Measurements from ENCODE around the gene TNFAIP8L2. TPM values are rescaled to one million over a fixed set of nuclear protein-coding genes. Genes with fewer than 3 reads are reported as not detected.

The TNFAIP8L2 gene
- polyA plus RNA-seq (2013), result not detected in 2 replicates

DNA sequence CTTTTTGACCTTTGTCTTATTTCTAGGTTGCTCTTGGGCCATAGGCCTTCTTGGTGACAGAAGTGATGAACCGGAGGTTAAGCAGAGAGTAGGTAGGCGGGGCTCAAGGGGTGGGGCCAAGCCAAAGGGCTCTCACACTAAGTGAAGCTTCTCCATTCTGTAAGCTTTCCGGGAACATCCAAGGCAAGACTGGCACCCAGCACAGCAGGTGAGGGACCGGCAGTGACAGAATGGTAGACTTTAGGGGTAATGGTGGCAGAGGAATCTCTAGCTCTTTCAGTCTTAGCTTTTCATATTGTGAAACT, at the start of gene TNFAIP8L2:
Gene TNFAIP8L2 (plus strand): TSS at position 135 of the 305 bp plus-strand sequence. CDS start 2,049 bp downstream, outside the sequence.
- H4K8ac ChIP-seq (ENCODE audit: low read depth, low read length), result no peak within 1 kb of the TSS
- H3K14ac ChIP-seq (ENCODE audit: low read length), result no peak within 1 kb of the TSS
- H3K4me1 ChIP-seq (ENCODE audit: control insufficient read depth in 1 of 2, insufficient read depth in 2 of 2, low read length in 2 of 2), result no peaks in the 10 kb centered on the region
- H3K79me1 ChIP-seq (ENCODE audit: low read length), result no peaks in the 10 kb centered on the region
- no peak within 1 kb of the TSS for H3K23ac ChIP-seq (ENCODE audit: low read length)
- H2BK12ac ChIP-seq (ENCODE audit: low read length), result no peak within 1 kb of the TSS
- H3K27ac ChIP-seq (ENCODE audit: low read depth, low read length), result no peak within 1 kb of the TSS
- H2AK5ac ChIP-seq (ENCODE audit: low read length), result no peak within 1 kb of the TSS
- no peaks in the 10 kb centered on the region for H3K79me2 ChIP-seq (ENCODE audit: control insufficient read depth, insufficient read depth, low read length, poor library complexity)
- H3K36me3 ChIP-seq (ENCODE audit: control insufficient read depth in 1 of 2, insufficient read depth in 2 of 2, low read length in 2 of 2), result peaks cover 15 to 21% of the 10 kb centered on the region in 2 experiments
- no CpG with 5 or more reads among the region's 4 CpGs for WGBS (ENCODE audit: extremely low coverage, insufficient coverage, insufficient read length)
- DNase-seq, result peak in 1 of 2 donors; percentile 42
- no peak within 1 kb of the TSS for H2BK5ac ChIP-seq (ENCODE audit: low read depth, low read length, poor library complexity)
- no peak within 1 kb of the TSS for H2BK120ac ChIP-seq (ENCODE audit: insufficient read depth, low read length, poor library complexity)
- no peak within 1 kb of the TSS for H4K91ac ChIP-seq (ENCODE audit: low read depth, low read length)
- H3K18ac ChIP-seq (ENCODE audit: low read length), result no peak within 1 kb of the TSS
- no peaks in the 10 kb centered on the region for H3K9me3 ChIP-seq (ENCODE audit: insufficient read depth, low read depth, low read length)
- no peak within 1 kb of the TSS for H3K4me3 ChIP-seq (ENCODE audit: low read depth, low read length)
- no peak within 1 kb of the TSS for H4K12ac ChIP-seq (ENCODE audit: low read depth, low read length)
- H3K27me3 ChIP-seq (ENCODE audit: insufficient read depth, low read length), result no peaks in the 10 kb centered on the region
- no peak within 1 kb of the TSS for H3K9ac ChIP-seq (ENCODE audit: low read length)
- H2AFZ ChIP-seq (ENCODE audit: insufficient read depth, low read length, poor library complexity), result no peak within 1 kb of the TSS
- no peak within 1 kb of the TSS for H3K4ac ChIP-seq (ENCODE audit: low read depth, low read length)
- no peak within 1 kb of the TSS for H3K4me2 ChIP-seq (ENCODE audit: low read length)

- Histone ChIP-seq H2BK5ac (ENCODE audit: low read depth, low read length, poor library complexity) (no peak overlapping the region), H3K27ac (ENCODE audit: low read depth, low read length) (no peak overlapping the region), H3K23ac (ENCODE audit: low read length) (no peak overlapping the region), H3K79me1 (ENCODE audit: low read length) (no peaks in the 10 kb centered on the region), H4K91ac (ENCODE audit: low read depth, low read length) (no peak overlapping the region), H3K9ac (ENCODE audit: low read length) (no peak overlapping the region), H3K4me3 (ENCODE audit: low read depth, low read length) (no peak overlapping the region), H3K9me3 (ENCODE audit: insufficient read depth, low read depth, low read length) (no peaks in the 10 kb centered on the region), H4K8ac (ENCODE audit: low read depth, low read length) (no peak overlapping the region), H3K79me2 (ENCODE audit: control insufficient read depth, insufficient read depth, low read length, poor library complexity) (no peaks in the 10 kb centered on the region), H2AK5ac (ENCODE audit: low read length) (no peak overlapping the region), H2AFZ (ENCODE audit: insufficient read depth, low read length, poor library complexity) (no peak overlapping the region), H3K4ac (ENCODE audit: low read depth, low read length) (no peak overlapping the region), H3K18ac (ENCODE audit: low read length) (no peak overlapping the region), H3K14ac (ENCODE audit: low read length) (no peak overlapping the region), H3K4me1 (ENCODE audit: control insufficient read depth in 1 of 2, insufficient read depth in 2 of 2, low read length in 2 of 2) (no peaks in the 10 kb centered on the region), H3K27me3 (ENCODE audit: insufficient read depth, low read length) (no peaks in the 10 kb centered on the region), H3K4me2 (ENCODE audit: low read length) (no peak overlapping the region), H4K12ac (ENCODE audit: low read depth, low read length) (no peak overlapping the region), H2BK12ac (ENCODE audit: low read length) (no peak overlapping the region), H2BK120ac (ENCODE audit: insufficient read depth, low read length, poor library complexity) (no peak overlapping the region), H3K36me3 (ENCODE audit: control insufficient read depth in 1 of 2, insufficient read depth in 2 of 2, low read length in 2 of 2) (no peaks in the 10 kb centered on the region)
- no CpG with 5 or more reads among the region's 2 CpGs for WGBS (ENCODE audit: extremely low coverage, insufficient coverage, insufficient read length)
- DNase-seq, result no peak
These were observed 49.6 kb upstream of the TNFAIP8L2 start for GRCh38 chr1:151106894-151107293.

DNA sequence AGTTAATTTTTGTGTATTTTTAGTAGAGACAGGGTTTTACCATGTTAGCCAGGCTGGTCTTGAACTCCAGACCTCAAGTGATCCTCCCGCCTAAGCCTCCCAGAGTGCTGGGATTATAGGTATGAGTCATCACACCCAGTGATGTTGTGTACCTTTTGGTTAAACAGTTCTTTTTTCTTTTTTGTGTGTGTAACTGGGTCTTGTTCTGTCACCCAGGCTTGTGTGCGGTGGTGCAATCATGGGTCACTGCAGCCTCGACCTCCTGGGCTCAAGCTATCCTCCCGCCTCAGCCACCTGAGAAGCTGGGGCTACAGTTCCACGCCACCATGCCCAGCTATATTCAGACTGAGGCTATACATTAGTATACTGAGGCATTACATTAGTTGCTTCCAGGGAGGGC, 48.1 kb upstream of the TNFAIP8L2 start:
- Histone ChIP-seq H3K4ac (ENCODE audit: low read depth, low read length) (no peak overlapping the region), H3K9ac (ENCODE audit: low read length) (no peak overlapping the region), H2AK5ac (ENCODE audit: low read length) (no peak overlapping the region), H2BK120ac (ENCODE audit: insufficient read depth, low read length, poor library complexity) (no peak overlapping the region), H3K36me3 (ENCODE audit: control insufficient read depth in 1 of 2, insufficient read depth in 2 of 2, low read length in 2 of 2) (no peaks in the 10 kb centered on the region), H3K79me2 (ENCODE audit: control insufficient read depth, insufficient read depth, low read length, poor library complexity) (no peaks in the 10 kb centered on the region), H2AFZ (ENCODE audit: insufficient read depth, low read length, poor library complexity) (no peak overlapping the region), H3K9me3 (ENCODE audit: insufficient read depth, low read depth, low read length) (no peaks in the 10 kb centered on the region), H3K4me1 (ENCODE audit: control insufficient read depth in 1 of 2, insufficient read depth in 2 of 2, low read length in 2 of 2) (no peaks in the 10 kb centered on the region), H3K4me2 (ENCODE audit: low read length) (no peak overlapping the region), H4K91ac (ENCODE audit: low read depth, low read length) (no peak overlapping the region), H4K12ac (ENCODE audit: low read depth, low read length) (no peak overlapping the region), H3K27me3 (ENCODE audit: insufficient read depth, low read length) (no peaks in the 10 kb centered on the region), H3K18ac (ENCODE audit: low read length) (no peak overlapping the region), H3K27ac (ENCODE audit: low read depth, low read length) (no peak overlapping the region), H3K23ac (ENCODE audit: low read length) (no peak overlapping the region), H2BK12ac (ENCODE audit: low read length) (no peak overlapping the region), H3K14ac (ENCODE audit: low read length) (no peak overlapping the region), H2BK5ac (ENCODE audit: low read depth, low read length, poor library complexity) (no peak overlapping the region), H3K4me3 (ENCODE audit: low read depth, low read length) (no peak overlapping the region), H4K8ac (ENCODE audit: low read depth, low read length) (no peak overlapping the region), H3K79me1 (ENCODE audit: low read length) (no peaks in the 10 kb centered on the region)
- WGBS (ENCODE audit: extremely low coverage, insufficient coverage, insufficient read length), result no CpG with 5 or more reads among the region's 5 CpGs
- no peak for DNase-seq

DNA sequence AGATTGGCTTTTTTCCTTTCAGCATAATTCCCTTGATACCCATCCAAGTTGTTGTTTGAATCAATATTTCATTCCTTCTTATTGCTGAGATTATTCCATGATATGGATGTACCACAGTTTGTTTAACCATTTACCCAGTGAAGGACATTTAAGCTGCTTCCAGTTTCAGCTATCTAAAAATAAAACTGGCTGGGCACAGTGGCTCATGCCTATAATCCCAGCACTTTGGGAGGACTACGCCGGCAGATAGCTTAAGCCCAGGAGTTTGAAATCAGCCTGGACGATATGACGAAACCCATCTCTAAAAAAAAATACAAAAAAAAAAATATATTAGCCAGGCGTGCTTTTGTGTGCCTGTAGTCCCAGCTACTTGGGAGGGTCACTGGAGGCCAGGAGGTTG, 42.6 kb upstream of the TNFAIP8L2 start:
- no peak overlapping the region for H2BK5ac ChIP-seq (ENCODE audit: low read depth, low read length, poor library complexity)
- H2AFZ ChIP-seq (ENCODE audit: insufficient read depth, low read length, poor library complexity), result no peak overlapping the region
- no peak overlapping the region for H4K12ac ChIP-seq (ENCODE audit: low read depth, low read length)
- no peak overlapping the region for H3K27ac ChIP-seq (ENCODE audit: low read depth, low read length)
- H3K4me3 ChIP-seq (ENCODE audit: low read depth, low read length), result no peak overlapping the region
- H2BK120ac ChIP-seq (ENCODE audit: insufficient read depth, low read length, poor library complexity), result no peak overlapping the region
- H4K8ac ChIP-seq (ENCODE audit: low read depth, low read length), result no peak overlapping the region
- H3K18ac ChIP-seq (ENCODE audit: low read length), result no peak overlapping the region
- H3K27me3 ChIP-seq (ENCODE audit: insufficient read depth, low read length), result no peaks in the 10 kb centered on the region
- no peaks in the 10 kb centered on the region for H3K4me1 ChIP-seq (ENCODE audit: control insufficient read depth in 1 of 2, insufficient read depth in 2 of 2, low read length in 2 of 2)
- no peaks in the 10 kb centered on the region for H3K36me3 ChIP-seq (ENCODE audit: control insufficient read depth in 1 of 2, insufficient read depth in 2 of 2, low read length in 2 of 2)
- no peaks in the 10 kb centered on the region for H3K79me2 ChIP-seq (ENCODE audit: control insufficient read depth, insufficient read depth, low read length, poor library complexity)
- no peak for DNase-seq
- H3K4ac ChIP-seq (ENCODE audit: low read depth, low read length), result no peak overlapping the region
- no peak overlapping the region for H3K23ac ChIP-seq (ENCODE audit: low read length)
- no peaks in the 10 kb centered on the region for H3K79me1 ChIP-seq (ENCODE audit: low read length)
- no peak overlapping the region for H2AK5ac ChIP-seq (ENCODE audit: low read length)
- no peak overlapping the region for H2BK12ac ChIP-seq (ENCODE audit: low read length)
- H4K91ac ChIP-seq (ENCODE audit: low read depth, low read length), result no peak overlapping the region
- no peak overlapping the region for H3K9ac ChIP-seq (ENCODE audit: low read length)
- H3K14ac ChIP-seq (ENCODE audit: low read length), result no peak overlapping the region
- no peaks in the 10 kb centered on the region for H3K9me3 ChIP-seq (ENCODE audit: insufficient read depth, low read depth, low read length)
- WGBS (ENCODE audit: extremely low coverage, insufficient coverage, insufficient read length), result no CpG with 5 or more reads among the region's 5 CpGs
- no peak overlapping the region for H3K4me2 ChIP-seq (ENCODE audit: low read length)

Measured in trophoblast cell (in vitro differentiated cells and primary cell).